Measurements from ENCODE around the gene POLR2L.
A peak's percentile ranks its signal among the peaks of the same experiment; 100 is the strongest.

The POLR2L gene

GRCh38 chr11:838441-839279, 3.7 kb downstream of the POLR2L start:
- no peak for DNase-seq (ENCODE audit: low read depth)

- DNase-seq (ENCODE audit: low read depth), result no peak
Measured at GRCh38 chr11:837990-838307, 4.4 kb downstream of the POLR2L start.

- no peak for DNase-seq (ENCODE audit: low read depth)
Measured at GRCh38 chr11:837189-837989, 4.9 kb downstream of the POLR2L start.

GRCh38 chr11:836700-837099, 5.6 kb downstream of the POLR2L start:
- no peak for DNase-seq (ENCODE audit: low read depth)

- DNase-seq (ENCODE audit: low read depth), result no peak
Measured at GRCh38 chr11:836274-836673, 6.1 kb downstream of the POLR2L start.

GRCh38 chr11:834371-835316, 7.7 kb downstream of the POLR2L start:
- DNase-seq (ENCODE audit: low read depth), result no peak

GRCh38 chr11:833849-834311, 8.4 kb downstream of the POLR2L start:
- no peak for DNase-seq (ENCODE audit: low read depth)

DNA sequence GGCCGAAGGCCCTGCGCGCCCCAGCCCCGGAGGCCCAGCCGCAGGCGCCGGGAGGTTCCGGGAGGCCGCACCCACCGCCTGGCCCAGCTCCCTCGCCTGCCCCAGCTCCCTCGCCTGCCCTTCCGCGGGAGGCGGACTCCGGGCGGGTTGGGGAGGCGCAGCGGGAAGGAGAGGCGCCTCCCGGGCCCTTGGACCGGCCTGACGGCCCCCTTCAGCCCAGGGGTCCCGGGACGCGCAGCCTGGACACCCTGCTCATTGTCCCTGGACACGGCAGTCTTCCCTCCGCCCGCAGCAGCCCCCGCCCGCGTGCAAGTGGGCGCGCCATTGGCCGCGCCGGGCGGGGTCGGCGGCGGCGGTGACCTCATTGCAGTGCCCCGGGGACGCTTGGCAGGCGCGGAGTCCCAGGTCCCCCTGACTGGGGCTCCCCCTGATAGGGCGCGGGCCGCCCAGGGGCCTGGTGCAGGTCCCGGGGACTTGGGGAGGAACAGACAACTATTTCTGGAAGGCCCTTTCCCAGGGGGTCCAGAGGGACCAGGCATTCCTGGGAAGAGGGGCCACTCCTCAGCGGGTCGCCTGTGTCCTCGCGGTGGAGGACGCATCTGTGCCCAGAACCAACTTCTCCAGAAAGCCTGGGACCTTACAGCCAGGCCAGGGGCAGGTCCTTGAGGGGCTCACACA, 9.1 kb downstream of the POLR2L start:
- no peak for DNase-seq (ENCODE audit: low read depth)

DNA sequence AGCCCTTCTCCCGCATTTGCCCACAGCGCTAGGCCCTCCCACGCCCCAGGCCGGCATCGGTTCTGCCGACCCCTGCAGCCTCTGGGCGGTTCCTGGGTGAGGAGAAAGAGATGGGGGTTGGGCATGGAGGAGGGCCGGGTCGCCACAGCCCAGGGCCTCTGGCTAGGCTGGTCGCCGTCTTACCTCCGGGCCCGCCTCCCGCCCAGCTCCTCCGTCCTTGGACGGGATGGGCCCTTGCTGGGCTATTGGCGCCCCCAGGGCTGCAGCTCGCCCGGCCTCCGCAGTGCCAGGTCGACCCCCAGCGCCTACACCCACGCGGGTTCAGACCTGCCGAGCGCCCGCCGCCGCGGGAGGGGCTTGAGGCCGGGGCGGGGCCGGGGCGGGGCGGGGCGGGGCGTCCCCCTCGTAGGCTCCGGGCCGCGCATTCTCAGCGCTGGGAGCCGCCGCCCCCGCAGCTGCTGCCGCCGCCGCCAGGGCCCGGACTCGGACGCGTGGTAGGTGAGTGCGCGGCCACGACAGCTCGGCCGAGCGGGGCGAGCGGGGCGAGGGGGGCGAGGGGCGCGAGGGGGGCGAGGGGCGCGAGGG, 9.7 kb downstream of the POLR2L start, which contains the start of gene CD151:
CD151 (plus strand) TSS at position 424 of the 585 bp plus-strand sequence. CDS start 3,118 bp downstream, outside the sequence.
- no peak for DNase-seq (ENCODE audit: low read depth)

DNA sequence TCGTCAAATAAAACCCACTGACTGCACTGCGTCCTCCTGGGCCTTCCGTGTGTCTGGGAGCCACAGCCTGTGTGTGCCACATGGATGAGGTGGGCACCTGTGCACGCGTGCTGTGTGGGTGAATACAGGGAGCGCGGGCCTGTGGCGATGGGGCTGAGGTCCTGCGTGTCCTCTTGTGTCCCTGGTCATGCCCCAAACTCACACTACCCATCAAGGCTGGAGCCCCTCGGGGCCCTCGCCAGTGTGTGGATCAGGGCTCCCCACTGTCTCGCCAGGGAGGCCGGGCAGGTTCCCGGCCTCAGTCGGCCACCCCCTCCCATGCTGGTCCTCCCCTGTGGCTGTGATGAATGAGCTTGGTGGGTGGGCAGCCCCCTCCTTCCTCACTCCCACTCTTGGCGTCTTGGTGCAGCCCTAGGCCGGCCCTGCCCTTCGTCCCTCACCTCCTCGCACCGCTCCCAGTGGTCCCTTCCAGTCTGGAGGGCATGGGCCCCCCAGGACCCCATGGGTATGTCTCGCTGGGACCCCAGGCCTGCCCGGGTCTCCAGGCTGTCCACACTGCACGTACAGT, 10.3 kb downstream of the POLR2L start:
- no peak for DNase-seq (ENCODE audit: low read depth)

GRCh38 chr11:831118-831864, 11.0 kb downstream of the POLR2L start:
- no peak for DNase-seq (ENCODE audit: low read depth)

GRCh38 chr11:830295-831117, 11.8 kb downstream of the POLR2L start:
- peak; percentile 33 for DNase-seq (ENCODE audit: low read depth)

- no peak for DNase-seq (ENCODE audit: low read depth)
Measured at GRCh38 chr11:829847-830294, 12.5 kb downstream of the POLR2L start.

DNA sequence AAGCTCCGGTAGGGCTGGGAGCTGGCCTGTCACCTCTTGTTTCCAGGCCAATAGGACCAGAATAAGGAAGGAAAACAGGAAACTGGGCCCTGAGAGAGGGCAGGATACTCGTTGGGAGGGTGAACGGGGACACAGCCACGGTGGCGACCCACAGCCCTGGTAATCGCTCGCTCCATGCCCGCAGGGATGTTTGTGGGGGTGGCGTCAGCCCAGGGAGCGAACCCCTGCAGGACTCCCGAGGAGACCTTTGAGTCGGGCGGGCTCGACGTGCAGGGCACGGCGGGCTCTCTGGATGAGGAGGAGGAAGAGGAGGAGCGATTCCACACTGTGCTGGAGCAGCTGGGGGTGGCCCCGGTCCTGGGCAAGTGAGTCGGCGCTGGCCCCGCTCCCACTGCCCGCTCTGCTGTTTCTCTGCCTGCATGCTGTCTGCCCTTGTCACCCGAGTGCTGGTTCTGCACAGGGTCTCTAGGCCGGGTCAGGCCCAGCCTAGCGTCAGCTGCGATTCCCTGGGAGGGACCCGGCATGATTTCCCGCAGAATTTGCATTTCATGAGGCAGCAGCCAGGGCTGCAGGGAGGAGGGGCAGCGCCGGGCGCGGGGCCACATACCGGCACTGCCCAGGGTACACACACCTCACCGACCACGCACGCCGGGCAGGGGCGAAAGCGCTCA, 13.0 kb downstream of the POLR2L start:
- no peak for DNase-seq (ENCODE audit: low read depth)

DNA sequence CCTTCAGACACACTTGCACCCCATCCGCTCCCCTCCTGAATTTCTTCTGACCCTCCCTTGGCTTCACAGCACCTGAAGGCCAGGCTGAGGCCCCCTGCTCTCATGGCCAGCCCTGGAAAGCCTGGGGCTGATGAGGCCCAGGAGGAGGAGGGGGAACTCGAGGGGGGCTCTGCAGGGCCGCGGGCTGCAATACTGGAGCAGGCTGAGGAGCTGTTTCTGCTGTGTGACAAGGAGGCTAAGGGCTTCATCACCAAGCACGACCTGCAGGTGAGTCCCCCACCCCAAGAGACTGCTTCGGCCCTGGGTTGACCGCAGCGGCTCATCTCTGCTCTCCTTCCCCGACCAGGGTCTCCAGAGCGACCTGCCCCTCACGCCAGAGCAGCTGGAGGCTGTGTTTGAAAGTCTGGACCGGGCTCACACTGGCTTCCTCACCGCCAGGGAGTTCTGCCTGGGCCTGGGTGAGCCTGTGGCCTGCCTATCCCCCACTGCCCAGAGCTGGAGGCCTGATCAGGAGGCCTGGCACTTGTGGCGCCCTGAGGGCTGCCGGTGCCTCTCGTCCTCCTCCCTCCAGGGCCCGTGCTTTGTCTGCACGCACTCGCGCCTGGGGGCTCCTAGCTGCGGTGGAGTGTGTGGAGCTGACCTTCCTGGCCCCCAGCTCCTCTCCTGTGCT, 13.7 kb downstream of the POLR2L start:
- no peak for DNase-seq (ENCODE audit: low read depth)

- no peak for DNase-seq (ENCODE audit: low read depth)
Measured at GRCh38 chr11:827897-828192, 14.5 kb downstream of the POLR2L start, which contains the start of gene CRACR2B. TSS of gene CRACR2B (plus strand) at chr11:827919. CDS start at chr11:828608, 689 bp downstream.

DNA sequence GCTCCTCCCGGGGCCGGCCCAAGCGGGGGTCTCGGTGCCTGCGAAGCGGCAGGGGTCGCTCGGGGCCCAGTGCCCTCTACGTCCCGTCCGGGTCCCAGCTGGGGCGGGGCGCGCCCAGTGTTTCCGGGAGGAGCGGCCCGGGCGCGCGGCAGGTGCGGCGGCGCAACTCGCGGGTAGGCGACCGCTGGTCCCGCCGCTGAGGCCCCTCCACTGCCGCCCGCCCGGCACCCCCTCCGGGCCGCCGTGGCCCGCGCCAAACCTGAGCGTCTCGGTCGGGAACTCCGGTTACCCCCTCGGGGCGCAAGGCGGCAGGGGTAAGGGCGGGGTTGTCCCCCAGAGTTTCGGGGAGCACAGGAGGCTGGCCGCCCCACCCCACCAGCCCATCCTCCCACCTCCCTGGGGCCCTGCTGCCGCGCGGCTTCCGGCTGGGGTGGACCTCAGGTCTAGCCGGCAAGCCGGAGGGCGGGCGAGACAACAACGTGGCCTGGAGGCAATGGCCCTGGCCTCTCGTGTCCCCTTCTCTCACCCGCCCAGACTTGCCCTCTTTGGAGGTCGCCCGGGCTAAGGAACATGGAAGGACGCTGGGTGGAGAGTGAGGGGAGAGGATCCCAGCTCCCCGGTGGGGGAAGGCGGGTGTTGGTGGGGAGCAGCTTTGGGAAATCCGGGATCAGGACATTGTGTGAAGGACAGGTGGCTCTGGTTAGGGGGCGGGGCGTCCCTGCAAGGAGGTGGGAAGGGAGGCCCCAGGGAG, 15.0 kb downstream of the POLR2L start:
- DNase-seq (ENCODE audit: low read depth), result no peak
